HFF-Myc (cell line): ENCODE measurements around the gene UBE4B.

Experiments
- DNase-seq: peaks from one replicate; pipeline ENCODE4 v3.0.0-alpha.2; 2011; ENCODE audit warnings: low read depth; ENCODE audit errors: extremely low read depth
- H3K4me3 ChIP-seq: replicated peaks from 2 replicates; pipeline ENCODE4 v1.5.1; 2011; ENCODE audit warnings: low read depth, mild to moderate bottlenecking, control low read depth, low read length
- CTCF ChIP-seq: IDR thresholded peaks from 2 replicates; pipeline ENCODE4 v1.5.1; 2012; ENCODE audit warnings: mild to moderate bottlenecking, low read depth, low read length, control low read depth; ENCODE audit errors: missing control alignments

The UBE4B gene

GRCh38 chr1:10179406-10180091, 146.8 kb downstream of the UBE4B start:
- H3K4me3 ChIP-seq = no peak overlapping the region
- no peak for DNase-seq
- no peak for TF ChIP-seq CTCF

- H3K4me3 ChIP-seq = no peak overlapping the region
- TF ChIP-seq CTCF = no peak
- DNase-seq = peak; percentile 58
Measured at GRCh38 chr1:10181154-10181553, 148.4 kb downstream of the UBE4B start.

DNA sequence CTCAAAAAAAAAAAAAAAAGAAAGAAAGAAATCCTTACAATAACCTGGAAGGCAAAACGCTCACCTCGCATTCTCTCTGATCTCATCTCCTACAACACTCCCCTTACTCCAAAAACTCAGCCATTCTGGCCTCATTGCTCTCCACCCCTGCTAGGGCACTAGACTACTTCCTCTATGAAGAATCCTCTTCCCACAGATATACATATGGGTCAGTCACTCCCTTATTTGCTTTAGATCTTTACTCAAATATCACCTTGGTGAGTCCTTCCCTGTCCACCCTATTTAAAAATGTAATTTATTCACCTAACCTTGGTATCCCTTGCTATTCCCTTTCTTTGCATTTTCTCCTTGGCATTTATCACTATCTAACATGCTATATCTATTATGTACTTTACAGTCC, 153.0 kb downstream of the UBE4B start:
- no peak overlapping the region for H3K4me3 ChIP-seq
- no peak for DNase-seq
- TF ChIP-seq CTCF = no peak

DNA sequence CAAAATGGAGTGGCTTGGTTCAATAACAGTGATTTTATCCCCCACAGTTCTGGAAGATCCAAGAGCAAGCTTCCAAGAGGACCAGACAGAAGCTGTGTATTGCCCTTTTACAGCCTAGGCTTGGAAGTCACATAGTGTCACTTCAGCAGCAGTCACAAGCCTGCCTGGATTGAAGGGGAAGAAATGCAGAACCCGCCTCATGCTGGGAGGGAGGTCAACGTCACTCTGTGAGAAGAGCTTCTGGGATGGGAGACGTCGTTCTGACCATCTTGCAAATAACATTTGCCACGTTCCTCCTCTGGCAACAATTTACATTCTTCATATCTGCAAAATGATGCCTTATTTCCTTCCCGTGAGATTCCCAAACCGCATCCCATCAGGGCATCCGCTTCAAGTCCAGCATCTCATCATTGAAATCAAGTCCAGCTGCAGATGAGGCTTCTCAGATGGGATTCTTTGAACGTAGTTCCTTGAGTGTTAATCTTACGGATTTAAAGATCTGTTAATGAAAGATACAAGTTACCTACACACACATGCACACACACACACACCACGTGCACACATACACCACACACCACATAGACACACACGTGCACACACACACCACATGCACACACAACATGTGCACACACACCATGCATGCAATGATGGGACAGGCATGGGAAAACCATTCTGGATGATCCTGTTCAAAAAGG, 153.7 kb downstream of the UBE4B start:
- peak; percentile 59 for DNase-seq
- no peak for TF ChIP-seq CTCF
- H3K4me3 ChIP-seq = no peak overlapping the region

GRCh38 chr1:10187026-10187334, 154.2 kb downstream of the UBE4B start:
- H3K4me3 ChIP-seq = no peak overlapping the region
- no peak for DNase-seq

GRCh38 chr1:10188133-10188650, 155.4 kb downstream of the UBE4B start:
- no peak for DNase-seq
- no peak overlapping the region for H3K4me3 ChIP-seq
- no peak for TF ChIP-seq CTCF

More at GRCh38 chr1:10187026-10187334, 154.2 kb downstream of the UBE4B start:
- TF ChIP-seq CTCF = no peak

GRCh38 chr1:10189659-10190058, 156.9 kb downstream of the UBE4B start:
- TF ChIP-seq CTCF = no peak
- DNase-seq = no peak
- H3K4me3 ChIP-seq = no peak overlapping the region
